Measurements from ENCODE around the gene DNAH1.

DNA sequence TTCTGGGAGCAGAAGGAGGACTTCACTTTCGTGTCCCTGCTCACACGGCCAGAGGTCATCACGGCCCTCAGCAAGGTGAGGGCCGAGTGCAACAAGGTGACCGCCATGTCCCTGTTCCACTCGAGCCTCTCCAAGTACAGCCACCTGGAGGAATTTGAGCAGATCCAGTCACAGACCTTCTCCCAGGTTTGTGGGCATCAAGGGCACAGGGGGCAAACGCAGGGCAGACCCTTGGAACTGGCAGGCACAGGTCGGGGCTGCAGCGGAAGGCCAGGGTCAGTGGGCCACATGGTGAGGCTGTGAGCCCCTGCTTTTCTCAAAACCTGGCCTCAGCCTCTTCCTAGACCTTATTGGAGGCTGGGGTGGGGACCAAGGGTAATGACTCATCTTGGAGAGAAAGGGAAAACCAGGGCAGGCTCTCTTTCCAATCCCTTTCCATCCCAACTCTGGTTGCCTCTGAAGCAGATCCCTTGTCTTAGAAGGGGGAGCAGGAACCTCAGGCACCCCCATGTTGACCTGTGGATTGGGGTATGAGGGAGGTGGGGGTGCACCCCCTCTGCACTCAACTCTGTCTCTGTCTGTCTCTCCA lies 29.5 kb downstream of the DNAH1 start:
- TF ChIP-seq CTCF (IDR thresholded peaks at IDR 0.05; ENCODE audit: low read length) (no peak), EZH2 (optimal IDR thresholded peaks at IDR 0.05; ENCODE audit: low read depth, low read length) (no peak), EZH2phosphoT487 (IDR thresholded peaks at IDR 0.05; ENCODE audit: low read length) (no peak)
